HEK293 (cell line): Measurements from ENCODE around the gene PDCL2.

Experiments
- HOXC10 ChIP-seq: sonication (generic); formaldehyde crosslinking; IDR thresholded peaks from 2 replicates; pipeline ENCODE4 v1.8.1; 2023; ENCODE audit warnings: mild to moderate bottlenecking, missing genetic modification reagents
- IKZF3 ChIP-seq: fragments of 450-650 bp; IDR thresholded peaks from 2 replicates; pipeline ENCODE4 v1.5.0; 2018; ENCODE audit warnings: missing biosample characterization, mild to moderate bottlenecking, missing genetic modification characterization, moderate library complexity
- KLF17 ChIP-seq: fragments of 450-650 bp; formaldehyde crosslinking; IDR thresholded peaks from 2 replicates; pipeline ENCODE4 v1.5.1; 2016; ENCODE audit warnings: missing biosample characterization, missing genetic modification characterization
- MZF1 ChIP-seq: fragments of 450-650 bp; formaldehyde crosslinking; IDR thresholded peaks from 2 replicates; pipeline ENCODE4 v1.5.1; 2017; ENCODE audit warnings: missing biosample characterization, missing genetic modification characterization, borderline replicate concordance
- ZBTB10 ChIP-seq: fragments of 450-650 bp; formaldehyde crosslinking; IDR thresholded peaks from 2 replicates; pipeline ENCODE4 v1.5.1; 2016; ENCODE audit warnings: missing biosample characterization, missing genetic modification characterization
- ZBTB11 ChIP-seq: fragments of 450-650 bp; formaldehyde crosslinking; conservative IDR thresholded peaks from 2 replicates; pipeline ENCODE4 v1.5.1; 2016; ENCODE audit warnings: low read depth, missing biosample characterization, missing genetic modification characterization
- ZBTB26 ChIP-seq: fragments of 450-650 bp; formaldehyde crosslinking; optimal IDR thresholded peaks from 2 replicates; pipeline ENCODE3; 2016; ENCODE audit warnings: missing biosample characterization, mild to moderate bottlenecking, missing genetic modification characterization
- ZBTB8A ChIP-seq: fragments of 450-650 bp; formaldehyde crosslinking; IDR thresholded peaks from 2 replicates; pipeline ENCODE4 v1.5.1; 2016; ENCODE audit warnings: missing biosample characterization, missing genetic modification characterization
- ZNF2 ChIP-seq: fragments of 450-650 bp; formaldehyde crosslinking; IDR thresholded peaks from 2 replicates; pipeline ENCODE4 v1.5.1; 2016; ENCODE audit warnings: missing biosample characterization, missing genetic modification characterization
- ZNF248 ChIP-seq: fragments of 450-650 bp; formaldehyde crosslinking; IDR thresholded peaks from 2 replicates; pipeline ENCODE4 v1.5.1; 2017; ENCODE audit warnings: missing biosample characterization, missing genetic modification characterization
- ZNF366 ChIP-seq: fragments of 450-650 bp; formaldehyde crosslinking; conservative IDR thresholded peaks from 2 replicates; pipeline ENCODE4 v1.5.1; 2016; ENCODE audit warnings: missing biosample characterization, missing genetic modification characterization
- ZNF423 ChIP-seq: fragments of 450-650 bp; formaldehyde crosslinking; IDR thresholded peaks from 2 replicates; pipeline ENCODE4 v1.5.1; 2016; ENCODE audit warnings: missing biosample characterization, missing genetic modification characterization
- ZNF426 ChIP-seq: fragments of 450-650 bp; formaldehyde crosslinking; IDR thresholded peaks from 2 replicates; pipeline ENCODE4 v1.5.1; 2017; ENCODE audit warnings: missing biosample characterization, missing genetic modification characterization, mild to moderate bottlenecking, inconsistent platforms, moderate library complexity
- ZNF510 ChIP-seq: fragments of 450-650 bp; formaldehyde crosslinking; IDR thresholded peaks from 2 replicates; pipeline ENCODE4 v1.5.1; 2018; ENCODE audit warnings: mild to moderate bottlenecking, missing genetic modification characterization, missing biosample characterization; ENCODE audit not compliant: insufficient replicate concordance
- ZNF513 ChIP-seq: fragments of 450-650 bp; IDR thresholded peaks from 2 replicates; pipeline ENCODE4 v1.5.1; 2018; ENCODE audit warnings: missing biosample characterization, missing genetic modification characterization
- ZNF560 ChIP-seq: fragments of 450-650 bp; formaldehyde crosslinking; IDR thresholded peaks from 2 replicates; pipeline ENCODE4 v1.5.1; 2017; ENCODE audit warnings: missing biosample characterization, missing genetic modification characterization, borderline replicate concordance
- ZNF639 ChIP-seq: fragments of 450-650 bp; formaldehyde crosslinking; IDR thresholded peaks from 2 replicates; pipeline ENCODE4 v1.5.1; 2016; ENCODE audit warnings: missing biosample characterization, missing genetic modification characterization
- ZNF654 ChIP-seq: fragments of 450-650 bp; formaldehyde crosslinking; IDR thresholded peaks from 2 replicates; pipeline ENCODE4 v1.5.1; 2016; ENCODE audit warnings: low read depth, missing biosample characterization, missing genetic modification characterization
- ZNF660 ChIP-seq: fragments of 450-650 bp; IDR thresholded peaks from 2 replicates; pipeline ENCODE4 v1.5.1; 2018; ENCODE audit warnings: missing biosample characterization, mild to moderate bottlenecking, missing genetic modification characterization
- ZNF670 ChIP-seq: fragments of 450-650 bp; formaldehyde crosslinking; IDR thresholded peaks from 2 replicates; pipeline ENCODE4 v1.5.1; 2016; ENCODE audit warnings: missing biosample characterization, missing genetic modification characterization, low read depth
- ZNF692 ChIP-seq: fragments of 450-650 bp; formaldehyde crosslinking; IDR thresholded peaks from 2 replicates; pipeline ENCODE4 v1.5.1; 2016; ENCODE audit warnings: missing biosample characterization, missing genetic modification characterization
- ZSCAN18 ChIP-seq: fragments of 450-650 bp; formaldehyde crosslinking; IDR thresholded peaks from 2 replicates; pipeline ENCODE4 v1.5.1; 2016; ENCODE audit warnings: missing biosample characterization, missing genetic modification characterization
- ZSCAN30 ChIP-seq: fragments of 450-650 bp; IDR thresholded peaks from 2 replicates; pipeline ENCODE4 v1.5.1; 2018; ENCODE audit warnings: missing biosample characterization, mild to moderate bottlenecking, missing genetic modification characterization, moderate library complexity
- ZXDB ChIP-seq: fragments of 450-650 bp; formaldehyde crosslinking; IDR thresholded peaks from 2 replicates; pipeline ENCODE4 v1.5.1; 2016; ENCODE audit warnings: missing biosample characterization, missing genetic modification characterization

PDCL2 gene

GRCh38 chr4:55545641-55546505 is 46.2 kb downstream of the PDCL2 start (continued):
- TF ChIP-seq ZNF248 (tag by site-specific recombination) (no peak), ZBTB26 (peak; percentile 76), ZNF670 (tag by site-specific recombination) (no peak), ZNF660 (tag by site-specific recombination) (peak; percentile 80), ZNF639 (no peak), ZXDB (tag by site-specific recombination) (0 out of 2 replicates have a peak, but pooled peaks have one; percentile 26), ZNF426 (tag by site-specific recombination) (no peak), ZNF423 (tag by site-specific recombination) (no peak), ZBTB10 (peak; percentile 60; the same call in 1 of the 2 replicates), ZNF510 (tag by site-specific recombination) (no peak), ZSCAN30 (peak; percentile 76), KLF17 (tag by site-specific recombination) (no peak), IKZF3 (tag by site-specific recombination) (no peak), ZNF2 (tag by site-specific recombination) (peak; percentile 22; the same call in 1 of the 2 replicates), HOXC10 (CRISPR knock-in tag) (no peak), ZBTB11 (tag by site-specific recombination) (peak; percentile 96), ZNF366 (no peak), ZSCAN18 (tag by site-specific recombination) (no peak), MZF1 (tag by site-specific recombination) (no peak), ZNF513 (no peak), ZNF654 (tag by site-specific recombination) (no peak), ZNF692 (tag by site-specific recombination) (peak; percentile 76), ZNF560 (tag by site-specific recombination) (no peak), ZBTB8A (tag by site-specific recombination) (peak; percentile 91)
